ENCODE data around the gene MRPS15.

Gene MRPS15

DNA sequence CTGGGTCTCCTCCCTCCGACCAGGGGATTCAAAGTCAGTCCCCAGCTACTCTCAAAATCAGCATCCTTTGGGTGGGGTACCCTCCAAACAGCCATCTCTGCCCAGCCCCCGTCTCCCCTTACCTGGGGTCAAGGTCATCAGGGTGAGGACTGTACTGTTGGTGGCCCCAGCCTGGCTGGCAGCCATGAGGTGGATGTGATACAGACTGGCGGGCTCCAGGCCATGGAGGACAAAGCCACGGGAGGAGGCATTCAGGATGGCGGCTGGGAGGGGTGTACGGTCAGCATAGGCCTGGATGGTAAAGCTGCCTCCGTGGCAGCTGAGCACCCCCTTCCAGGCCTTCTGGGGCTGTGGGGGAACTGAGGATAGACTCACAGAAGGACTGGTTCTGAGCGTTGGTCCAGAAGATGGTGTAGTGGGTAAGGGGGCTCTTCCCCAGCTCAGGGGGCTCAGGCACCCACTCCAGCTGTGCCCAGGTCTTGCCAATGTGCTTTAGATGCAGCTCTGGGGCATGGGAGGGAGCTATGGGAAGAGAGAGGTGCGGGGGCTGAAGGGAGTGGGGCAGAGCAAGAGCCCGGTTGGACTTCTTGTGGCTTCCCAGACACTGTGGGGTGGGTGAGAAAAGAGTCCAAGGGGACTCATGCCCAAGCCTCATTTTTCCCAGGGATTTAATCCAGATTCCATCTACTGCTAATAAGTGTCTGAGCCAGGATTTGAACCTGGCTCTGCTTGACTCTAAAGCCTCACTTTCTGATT, 3.7 kb upstream of the MRPS15 start:
- no peak for ATAC-seq

DNA sequence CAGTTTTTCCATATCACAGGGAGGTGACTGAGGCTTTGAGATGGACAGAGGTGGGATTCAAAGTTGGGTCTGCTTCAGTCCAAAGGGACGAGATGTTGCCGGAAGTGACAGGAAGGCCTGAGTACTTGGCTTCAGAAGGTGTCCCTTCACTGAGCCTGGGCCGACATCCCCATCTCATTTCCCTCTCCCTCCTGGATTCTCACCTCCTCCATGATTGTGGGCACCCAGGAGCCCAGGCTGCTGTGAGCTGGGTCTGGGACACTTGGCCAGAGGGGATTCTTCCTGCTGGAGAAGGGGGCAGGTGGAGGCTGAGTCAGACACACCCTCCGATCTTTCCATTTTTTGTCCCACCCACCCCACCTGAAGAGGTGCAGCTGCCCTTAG, 2.8 kb upstream of the MRPS15 start:
- TF ChIP-seq, protein P1, sequence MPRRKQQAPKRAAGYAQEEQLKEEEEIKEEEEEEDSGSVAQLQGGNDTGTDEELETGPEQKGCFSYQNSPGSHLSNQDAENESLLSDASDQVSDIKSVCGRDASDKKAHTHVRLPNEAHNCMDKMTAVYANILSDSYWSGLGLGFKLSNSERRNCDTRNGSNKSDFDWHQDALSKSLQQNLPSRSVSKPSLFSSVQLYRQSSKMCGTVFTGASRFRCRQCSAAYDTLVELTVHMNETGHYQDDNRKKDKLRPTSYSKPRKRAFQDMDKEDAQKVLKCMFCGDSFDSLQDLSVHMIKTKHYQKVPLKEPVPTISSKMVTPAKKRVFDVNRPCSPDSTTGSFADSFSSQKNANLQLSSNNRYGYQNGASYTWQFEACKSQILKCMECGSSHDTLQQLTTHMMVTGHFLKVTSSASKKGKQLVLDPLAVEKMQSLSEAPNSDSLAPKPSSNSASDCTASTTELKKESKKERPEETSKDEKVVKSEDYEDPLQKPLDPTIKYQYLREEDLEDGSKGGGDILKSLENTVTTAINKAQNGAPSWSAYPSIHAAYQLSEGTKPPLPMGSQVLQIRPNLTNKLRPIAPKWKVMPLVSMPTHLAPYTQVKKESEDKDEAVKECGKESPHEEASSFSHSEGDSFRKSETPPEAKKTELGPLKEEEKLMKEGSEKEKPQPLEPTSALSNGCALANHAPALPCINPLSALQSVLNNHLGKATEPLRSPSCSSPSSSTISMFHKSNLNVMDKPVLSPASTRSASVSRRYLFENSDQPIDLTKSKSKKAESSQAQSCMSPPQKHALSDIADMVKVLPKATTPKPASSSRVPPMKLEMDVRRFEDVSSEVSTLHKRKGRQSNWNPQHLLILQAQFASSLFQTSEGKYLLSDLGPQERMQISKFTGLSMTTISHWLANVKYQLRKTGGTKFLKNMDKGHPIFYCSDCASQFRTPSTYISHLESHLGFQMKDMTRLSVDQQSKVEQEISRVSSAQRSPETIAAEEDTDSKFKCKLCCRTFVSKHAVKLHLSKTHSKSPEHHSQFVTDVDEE (CRISPR knock-in tag; IDR thresholded peaks at IDR 0.05): no peak
- no peak for TF ChIP-seq TCF4 (CRISPR knock-in tag; IDR thresholded peaks at IDR 0.05; ENCODE audit: borderline replicate concordance)
- no peak for TF ChIP-seq PPARA (CRISPR knock-in tag; IDR thresholded peaks at IDR 0.05; ENCODE audit: borderline replicate concordance)
- TF ChIP-seq ZNF565 (CRISPR knock-in tag; conservative IDR thresholded peaks at IDR 0.05; ENCODE audit: low read depth): no peak
- TF ChIP-seq ZFP3 (CRISPR knock-in tag; IDR thresholded peaks at IDR 0.05): no peak
- no peak for TF ChIP-seq SNAI2 (CRISPR knock-in tag; IDR thresholded peaks at IDR 0.05)
- no peak for TF ChIP-seq TOX (CRISPR knock-in tag; IDR thresholded peaks at IDR 0.05; ENCODE audit: borderline replicate concordance)
- TF ChIP-seq CSDC2 (CRISPR knock-in tag; IDR thresholded peaks at IDR 0.05): no peak
- TF ChIP-seq, protein P2, sequence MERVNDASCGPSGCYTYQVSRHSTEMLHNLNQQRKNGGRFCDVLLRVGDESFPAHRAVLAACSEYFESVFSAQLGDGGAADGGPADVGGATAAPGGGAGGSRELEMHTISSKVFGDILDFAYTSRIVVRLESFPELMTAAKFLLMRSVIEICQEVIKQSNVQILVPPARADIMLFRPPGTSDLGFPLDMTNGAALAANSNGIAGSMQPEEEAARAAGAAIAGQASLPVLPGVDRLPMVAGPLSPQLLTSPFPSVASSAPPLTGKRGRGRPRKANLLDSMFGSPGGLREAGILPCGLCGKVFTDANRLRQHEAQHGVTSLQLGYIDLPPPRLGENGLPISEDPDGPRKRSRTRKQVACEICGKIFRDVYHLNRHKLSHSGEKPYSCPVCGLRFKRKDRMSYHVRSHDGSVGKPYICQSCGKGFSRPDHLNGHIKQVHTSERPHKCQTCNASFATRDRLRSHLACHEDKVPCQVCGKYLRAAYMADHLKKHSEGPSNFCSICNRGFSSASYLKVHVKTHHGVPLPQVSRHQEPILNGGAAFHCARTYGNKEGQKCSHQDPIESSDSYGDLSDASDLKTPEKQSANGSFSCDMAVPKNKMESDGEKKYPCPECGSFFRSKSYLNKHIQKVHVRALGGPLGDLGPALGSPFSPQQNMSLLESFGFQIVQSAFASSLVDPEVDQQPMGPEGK (CRISPR knock-in tag; IDR thresholded peaks at IDR 0.05; ENCODE audit: borderline replicate concordance): no peak
- no peak for TF ChIP-seq ZNF70 (CRISPR knock-in tag; IDR thresholded peaks at IDR 0.05)
- TF ChIP-seq BACH2 (CRISPR knock-in tag; IDR thresholded peaks at IDR 0.05; ENCODE audit: borderline replicate concordance): no peak
- no peak for TF ChIP-seq OSR1 (CRISPR knock-in tag; IDR thresholded peaks at IDR 0.05)
- no peak for TF ChIP-seq ESRRG (CRISPR knock-in tag; IDR thresholded peaks at IDR 0.05)
- TF ChIP-seq ZNF8 (CRISPR knock-in tag; IDR thresholded peaks at IDR 0.05): no peak
- TF ChIP-seq ZFP30 (CRISPR knock-in tag; IDR thresholded peaks at IDR 0.05): no peak
- TF ChIP-seq ISL1 (CRISPR knock-in tag; IDR thresholded peaks at IDR 0.05): no peak
- no peak for TF ChIP-seq RARB (CRISPR knock-in tag; IDR thresholded peaks at IDR 0.05)
- TF ChIP-seq, protein P3, sequence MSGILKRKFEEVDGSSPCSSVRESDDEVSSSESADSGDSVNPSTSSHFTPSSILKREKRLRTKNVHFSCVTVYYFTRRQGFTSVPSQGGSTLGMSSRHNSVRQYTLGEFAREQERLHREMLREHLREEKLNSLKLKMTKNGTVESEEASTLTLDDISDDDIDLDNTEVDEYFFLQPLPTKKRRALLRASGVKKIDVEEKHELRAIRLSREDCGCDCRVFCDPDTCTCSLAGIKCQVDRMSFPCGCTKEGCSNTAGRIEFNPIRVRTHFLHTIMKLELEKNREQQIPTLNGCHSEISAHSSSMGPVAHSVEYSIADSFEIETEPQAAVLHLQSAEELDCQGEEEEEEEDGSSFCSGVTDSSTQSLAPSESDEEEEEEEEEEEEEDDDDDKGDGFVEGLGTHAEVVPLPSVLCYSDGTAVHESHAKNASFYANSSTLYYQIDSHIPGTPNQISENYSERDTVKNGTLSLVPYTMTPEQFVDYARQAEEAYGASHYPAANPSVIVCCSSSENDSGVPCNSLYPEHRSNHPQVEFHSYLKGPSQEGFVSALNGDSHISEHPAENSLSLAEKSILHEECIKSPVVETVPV (CRISPR knock-in tag; IDR thresholded peaks at IDR 0.05): no peak
- no peak for ATAC-seq

More for the DNA sequence above, 3.7 kb upstream of the MRPS15 start:
- no peak for TF ChIP-seq GLIS3 (CRISPR knock-in tag; IDR thresholded peaks at IDR 0.05)

DNA sequence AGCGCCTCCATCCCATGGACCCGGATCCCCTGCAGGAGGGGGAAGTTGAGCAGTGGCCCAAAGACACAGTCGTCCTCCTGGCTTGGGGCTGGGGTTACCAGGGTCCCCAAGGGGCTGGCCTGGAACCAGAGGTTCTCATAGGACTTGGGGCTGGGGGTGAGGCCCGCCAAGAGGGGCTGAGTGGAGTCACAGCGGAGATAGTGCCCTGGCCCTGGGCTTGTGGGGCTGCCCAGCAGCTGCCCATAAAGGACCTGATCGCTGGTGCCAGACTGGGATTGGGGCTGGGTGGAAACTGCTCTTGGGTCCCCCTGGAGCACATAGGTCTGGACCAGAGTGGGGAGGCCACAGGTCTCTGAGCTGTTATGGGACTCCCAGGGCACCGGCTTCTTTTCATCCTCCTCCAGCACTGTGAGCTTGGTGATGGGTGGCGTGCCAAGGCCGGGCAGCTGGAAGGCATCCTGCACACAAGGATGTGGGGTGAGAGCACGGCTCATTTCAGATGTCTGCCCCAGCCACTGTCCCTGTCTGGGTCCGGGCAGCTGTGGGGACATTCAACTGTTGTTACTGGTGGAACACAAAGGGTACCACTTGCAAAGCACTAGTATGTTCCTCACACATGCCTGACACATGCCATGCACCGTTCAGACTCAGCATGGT, 2.3 kb upstream of the MRPS15 start:
- no peak for TF ChIP-seq PPARA (CRISPR knock-in tag; IDR thresholded peaks at IDR 0.05; ENCODE audit: borderline replicate concordance)
- TF ChIP-seq, protein P2 (CRISPR knock-in tag; IDR thresholded peaks at IDR 0.05; ENCODE audit: borderline replicate concordance): no peak
- TF ChIP-seq SNAI2 (CRISPR knock-in tag; IDR thresholded peaks at IDR 0.05): no peak
- TF ChIP-seq ZNF70 (CRISPR knock-in tag; IDR thresholded peaks at IDR 0.05): no peak
- TF ChIP-seq, protein P4, sequence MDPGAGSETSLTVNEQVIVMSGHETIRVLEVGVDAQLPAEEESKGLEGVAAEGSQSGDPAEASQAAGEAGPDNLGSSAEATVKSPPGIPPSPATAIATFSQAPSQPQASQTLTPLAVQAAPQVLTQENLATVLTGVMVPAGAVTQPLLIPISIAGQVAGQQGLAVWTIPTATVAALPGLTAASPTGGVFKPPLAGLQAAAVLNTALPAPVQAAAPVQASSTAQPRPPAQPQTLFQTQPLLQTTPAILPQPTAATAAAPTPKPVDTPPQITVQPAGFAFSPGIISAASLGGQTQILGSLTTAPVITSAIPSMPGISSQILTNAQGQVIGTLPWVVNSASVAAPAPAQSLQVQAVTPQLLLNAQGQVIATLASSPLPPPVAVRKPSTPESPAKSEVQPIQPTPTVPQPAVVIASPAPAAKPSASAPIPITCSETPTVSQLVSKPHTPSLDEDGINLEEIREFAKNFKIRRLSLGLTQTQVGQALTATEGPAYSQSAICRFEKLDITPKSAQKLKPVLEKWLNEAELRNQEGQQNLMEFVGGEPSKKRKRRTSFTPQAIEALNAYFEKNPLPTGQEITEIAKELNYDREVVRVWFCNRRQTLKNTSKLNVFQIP (CRISPR knock-in tag; IDR thresholded peaks at IDR 0.05; ENCODE audit: borderline replicate concordance, low read depth): no peak
- TF ChIP-seq, protein P3 (CRISPR knock-in tag; IDR thresholded peaks at IDR 0.05): no peak
- no peak for TF ChIP-seq ESRRG (CRISPR knock-in tag; IDR thresholded peaks at IDR 0.05)
- no peak for TF ChIP-seq OSR1 (CRISPR knock-in tag; IDR thresholded peaks at IDR 0.05)
- no peak for TF ChIP-seq RARB (CRISPR knock-in tag; IDR thresholded peaks at IDR 0.05)
- TF ChIP-seq CSDC2 (CRISPR knock-in tag; IDR thresholded peaks at IDR 0.05): no peak
- TF ChIP-seq, protein P5, sequence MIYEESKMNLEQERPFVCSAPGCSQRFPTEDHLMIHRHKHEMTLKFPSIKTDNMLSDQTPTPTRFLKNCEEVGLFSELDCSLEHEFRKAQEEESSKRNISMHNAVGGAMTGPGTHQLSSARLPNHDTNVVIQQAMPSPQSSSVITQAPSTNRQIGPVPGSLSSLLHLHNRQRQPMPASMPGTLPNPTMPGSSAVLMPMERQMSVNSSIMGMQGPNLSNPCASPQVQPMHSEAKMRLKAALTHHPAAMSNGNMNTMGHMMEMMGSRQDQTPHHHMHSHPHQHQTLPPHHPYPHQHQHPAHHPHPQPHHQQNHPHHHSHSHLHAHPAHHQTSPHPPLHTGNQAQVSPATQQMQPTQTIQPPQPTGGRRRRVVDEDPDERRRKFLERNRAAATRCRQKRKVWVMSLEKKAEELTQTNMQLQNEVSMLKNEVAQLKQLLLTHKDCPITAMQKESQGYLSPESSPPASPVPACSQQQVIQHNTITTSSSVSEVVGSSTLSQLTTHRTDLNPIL (CRISPR knock-in tag; IDR thresholded peaks at IDR 0.05; ENCODE audit: low read depth): no peak
- no peak for TF ChIP-seq ISL1 (CRISPR knock-in tag; IDR thresholded peaks at IDR 0.05)
- no peak for TF ChIP-seq ZNF565 (CRISPR knock-in tag; conservative IDR thresholded peaks at IDR 0.05; ENCODE audit: low read depth)
- TF ChIP-seq TCF4 (CRISPR knock-in tag; IDR thresholded peaks at IDR 0.05; ENCODE audit: borderline replicate concordance): no peak
- no peak for TF ChIP-seq ARNTL (CRISPR knock-in tag; IDR thresholded peaks at IDR 0.05; ENCODE audit: borderline replicate concordance, low read depth)
- no peak for ATAC-seq

Measured in SK-N-SH treated with all-trans-retinoic acid at 6 μM for 48 hours (cell line).